Measurements from ENCODE around the gene PWWP2B. TPM values are rescaled to one million over a fixed set of nuclear protein-coding genes. Genes with fewer than 3 reads are reported as not detected.

PWWP2B gene
- polyA plus RNA-seq, 1 donor = 23.7 TPM

- Histone ChIP-seq H3K4me1 (ENCODE audit: control insufficient read depth, insufficient read depth, low read length) (no peaks in the 10 kb centered on the region), H3K9me3 (ENCODE audit: control insufficient read depth, low read depth, low read length) (peaks cover 5% of the 10 kb centered on the region), H3K27me3 (ENCODE audit: control insufficient read depth, insufficient read depth, low read length) (no peaks in the 10 kb centered on the region), H3K27ac (ENCODE audit: low read length) (no peak overlapping the region), H3K4me3 (ENCODE audit: low read length) (no peak overlapping the region), H3K36me3 (ENCODE audit: control insufficient read depth, insufficient read depth, low read length) (peaks cover 46% of the 10 kb centered on the region)
- WGBS (ENCODE audit: insufficient coverage, low lambda C conversion rate) = no CpG with 5 or more reads among the region's 20 CpGs
- no peak for DNase-seq
Observed at GRCh38 chr10:132353456-132354355, 43.3 kb upstream of the PWWP2B start.

- peaks cover 5% of the 10 kb centered on the region for H3K9me3 ChIP-seq (ENCODE audit: control insufficient read depth, low read depth, low read length)
- no peak overlapping the region for H3K4me3 ChIP-seq (ENCODE audit: low read length)
- no peaks in the 10 kb centered on the region for H3K4me1 ChIP-seq (ENCODE audit: control insufficient read depth, insufficient read depth, low read length)
- H3K27me3 ChIP-seq (ENCODE audit: control insufficient read depth, insufficient read depth, low read length) = no peaks in the 10 kb centered on the region
- DNase-seq = no peak
- no peak overlapping the region for H3K27ac ChIP-seq (ENCODE audit: low read length)
- peaks cover 40% of the 10 kb centered on the region for H3K36me3 ChIP-seq (ENCODE audit: control insufficient read depth, insufficient read depth, low read length)
- WGBS (ENCODE audit: insufficient coverage, low lambda C conversion rate) = no CpG with 5 or more reads among the region's 32 CpGs
Observed at GRCh38 chr10:132354356-132355094, 42.5 kb upstream of the PWWP2B start.

GRCh38 chr10:132355297-132355696 is 41.7 kb upstream of the PWWP2B start:
- no peak overlapping the region for H3K4me3 ChIP-seq (ENCODE audit: low read length)
- peaks cover 37% of the 10 kb centered on the region for H3K36me3 ChIP-seq (ENCODE audit: control insufficient read depth, insufficient read depth, low read length)
- H3K27me3 ChIP-seq (ENCODE audit: control insufficient read depth, insufficient read depth, low read length) = no peaks in the 10 kb centered on the region
- no peak overlapping the region for H3K27ac ChIP-seq (ENCODE audit: low read length)
- WGBS (ENCODE audit: insufficient coverage, low lambda C conversion rate) = no CpG with 5 or more reads among the region's 17 CpGs
- H3K9me3 ChIP-seq (ENCODE audit: control insufficient read depth, low read depth, low read length) = peaks cover 5% of the 10 kb centered on the region
- no peak for DNase-seq
- no peaks in the 10 kb centered on the region for H3K4me1 ChIP-seq (ENCODE audit: control insufficient read depth, insufficient read depth, low read length)

- Histone ChIP-seq H3K9me3 (ENCODE audit: control insufficient read depth, low read depth, low read length) (peaks cover 5% of the 10 kb centered on the region), H3K27me3 (ENCODE audit: control insufficient read depth, insufficient read depth, low read length) (no peaks in the 10 kb centered on the region), H3K27ac (ENCODE audit: low read length) (no peak overlapping the region), H3K4me3 (ENCODE audit: low read length) (no peak overlapping the region), H3K36me3 (ENCODE audit: control insufficient read depth, insufficient read depth, low read length) (peaks cover 34% of the 10 kb centered on the region), H3K4me1 (ENCODE audit: control insufficient read depth, insufficient read depth, low read length) (no peaks in the 10 kb centered on the region)
- DNase-seq = no peak
- WGBS (ENCODE audit: insufficient coverage, low lambda C conversion rate) = 100% methylated on average over 1 of the region's 13 CpGs
Observed at GRCh38 chr10:132355754-132356153, 41.2 kb upstream of the PWWP2B start.

- peaks cover 29% of the 10 kb centered on the region for H3K36me3 ChIP-seq (ENCODE audit: control insufficient read depth, insufficient read depth, low read length)
- H3K4me1 ChIP-seq (ENCODE audit: control insufficient read depth, insufficient read depth, low read length) = no peaks in the 10 kb centered on the region
- DNase-seq = no peak
- WGBS (ENCODE audit: insufficient coverage, low lambda C conversion rate) = no CpG with 5 or more reads among the region's 12 CpGs
- no peak overlapping the region for H3K27ac ChIP-seq (ENCODE audit: low read length)
- no peak overlapping the region for H3K4me3 ChIP-seq (ENCODE audit: low read length)
- no peaks in the 10 kb centered on the region for H3K27me3 ChIP-seq (ENCODE audit: control insufficient read depth, insufficient read depth, low read length)
- H3K9me3 ChIP-seq (ENCODE audit: control insufficient read depth, low read depth, low read length) = peaks cover 3% of the 10 kb centered on the region
Observed at GRCh38 chr10:132356621-132357195, 40.3 kb upstream of the PWWP2B start.

- DNase-seq = no peak
- H3K36me3 ChIP-seq (ENCODE audit: control insufficient read depth, insufficient read depth, low read length) = peaks cover 33% of the 10 kb centered on the region
Observed at GRCh38 chr10:132357286-132358058, 39.5 kb upstream of the PWWP2B start.

GRCh38 chr10:132359305-132360040 is 37.5 kb upstream of the PWWP2B start:
- peaks cover 27% of the 10 kb centered on the region for H3K36me3 ChIP-seq (ENCODE audit: control insufficient read depth, insufficient read depth, low read length)
- no peak for DNase-seq
- no CpG with 5 or more reads among the region's 21 CpGs for WGBS (ENCODE audit: insufficient coverage, low lambda C conversion rate)

More at GRCh38 chr10:132357286-132358058, 39.5 kb upstream of the PWWP2B start:
- Histone ChIP-seq H3K9me3 (ENCODE audit: control insufficient read depth, low read depth, low read length) (peaks cover 2% of the 10 kb centered on the region), H3K4me1 (ENCODE audit: control insufficient read depth, insufficient read depth, low read length) (no peaks in the 10 kb centered on the region), H3K27me3 (ENCODE audit: control insufficient read depth, insufficient read depth, low read length) (no peaks in the 10 kb centered on the region), H3K27ac (ENCODE audit: low read length) (no peak overlapping the region), H3K4me3 (ENCODE audit: low read length) (no peak overlapping the region)
- no CpG with 5 or more reads among the region's 15 CpGs for WGBS (ENCODE audit: insufficient coverage, low lambda C conversion rate)

GRCh38 chr10:132360766-132361447 is 36.1 kb upstream of the PWWP2B start:
- Histone ChIP-seq H3K27ac (ENCODE audit: low read length) (no peak overlapping the region), H3K4me1 (ENCODE audit: control insufficient read depth, insufficient read depth, low read length) (no peaks in the 10 kb centered on the region), H3K9me3 (ENCODE audit: control insufficient read depth, low read depth, low read length) (peaks cover 5% of the 10 kb centered on the region), H3K27me3 (ENCODE audit: control insufficient read depth, insufficient read depth, low read length) (no peaks in the 10 kb centered on the region), H3K36me3 (ENCODE audit: control insufficient read depth, insufficient read depth, low read length) (peaks cover 31% of the 10 kb centered on the region), H3K4me3 (ENCODE audit: low read length) (no peak overlapping the region)
- DNase-seq = no peak
- WGBS (ENCODE audit: insufficient coverage, low lambda C conversion rate) = no CpG with 5 or more reads among the region's 22 CpGs

More at GRCh38 chr10:132359305-132360040, 37.5 kb upstream of the PWWP2B start:
- Histone ChIP-seq H3K27me3 (ENCODE audit: control insufficient read depth, insufficient read depth, low read length) (no peaks in the 10 kb centered on the region), H3K4me1 (ENCODE audit: control insufficient read depth, insufficient read depth, low read length) (no peaks in the 10 kb centered on the region), H3K27ac (ENCODE audit: low read length) (no peak overlapping the region), H3K4me3 (ENCODE audit: low read length) (no peak overlapping the region), H3K9me3 (ENCODE audit: control insufficient read depth, low read depth, low read length) (peaks cover 5% of the 10 kb centered on the region)

- peaks cover 35% of the 10 kb centered on the region for H3K36me3 ChIP-seq (ENCODE audit: control insufficient read depth, insufficient read depth, low read length)
- DNase-seq = no peak
- peaks cover 5% of the 10 kb centered on the region for H3K9me3 ChIP-seq (ENCODE audit: control insufficient read depth, low read depth, low read length)
- H3K27me3 ChIP-seq (ENCODE audit: control insufficient read depth, insufficient read depth, low read length) = no peaks in the 10 kb centered on the region
- WGBS (ENCODE audit: insufficient coverage, low lambda C conversion rate) = no CpG with 5 or more reads among the region's 15 CpGs
- no peaks in the 10 kb centered on the region for H3K4me1 ChIP-seq (ENCODE audit: control insufficient read depth, insufficient read depth, low read length)
- H3K27ac ChIP-seq (ENCODE audit: low read length) = no peak overlapping the region
- H3K4me3 ChIP-seq (ENCODE audit: low read length) = no peak overlapping the region
Observed at GRCh38 chr10:132361581-132362101, 35.4 kb upstream of the PWWP2B start.

All from large intestine (tissue), 3 donors.